Osteoblast (primary cell): ENCODE results near the gene ECE2. TPM values are rescaled to one million over a fixed set of nuclear protein-coding genes. Genes with fewer than 3 reads are reported as not detected.

Experiments used
- DNase-seq: peaks from one replicate; pipeline ENCODE4 v3.0.0; 2011; ENCODE audit warnings: low spot score, mixed read lengths; ENCODE audit not compliant: insufficient read length; ENCODE audit errors: missing footprints
- H2AFZ ChIP-seq: 2 replicates; pipeline ENCODE4 v1.6.0; 2011; ENCODE audit warnings: mild to moderate bottlenecking, low read length
- H3K27ac ChIP-seq: 2 replicates; pipeline ENCODE4 v1.5.1; 2011; ENCODE audit warnings: mild to moderate bottlenecking, low read depth, low read length, moderate library complexity
- H3K27me3 ChIP-seq: 2 replicates; pipeline ENCODE4 v1.6.0; 2012; ENCODE audit warnings: mild to moderate bottlenecking, control low read depth, inconsistent platforms, low read length, moderate library complexity; ENCODE audit not compliant: insufficient read depth
- H3K36me3 ChIP-seq: 2 replicates; pipeline ENCODE4 v1.5.1; 2011; ENCODE audit warnings: mild to moderate bottlenecking, low read length, control low read depth, moderate library complexity; ENCODE audit not compliant: insufficient read depth
- H3K4me1 ChIP-seq: 2 replicates; pipeline ENCODE4 v1.5.1; 2011; ENCODE audit warnings: mild to moderate bottlenecking, low read length, control low read depth, moderate library complexity; ENCODE audit not compliant: insufficient read depth
- H3K4me2 ChIP-seq: 2 replicates; pipeline ENCODE4 v1.6.0; 2011; ENCODE audit warnings: mild to moderate bottlenecking, low read length; ENCODE audit not compliant: insufficient read depth
- H3K4me3 ChIP-seq: fragments of 200-600 bp; sonication (generic); 3 replicates; pipeline ENCODE4 v1.5.1; 2012; ENCODE audit warnings: mild to moderate bottlenecking, low read length, inconsistent platforms; ENCODE audit not compliant: insufficient read depth
- H3K79me2 ChIP-seq: 2 replicates; pipeline ENCODE4 v1.6.0; 2012; ENCODE audit warnings: mild to moderate bottlenecking, low read length, control low read depth, inconsistent platforms; ENCODE audit not compliant: insufficient read depth
- H3K9me3 ChIP-seq: 2 replicates; pipeline ENCODE4 v1.5.1; 2011; ENCODE audit warnings: low read depth, low read length, control low read depth
- H4K20me1 ChIP-seq: 2 replicates; pipeline ENCODE4 v1.6.0; 2012; ENCODE audit warnings: mild to moderate bottlenecking, low read length, control low read depth; ENCODE audit not compliant: insufficient read depth
- CTCF ChIP-seq: IDR thresholded peaks from 2 replicates; pipeline ENCODE4 v1.5.1; 2011; ENCODE audit warnings: mild to moderate bottlenecking, low read depth, low read length, moderate library complexity; ENCODE audit errors: extremely low read depth
- total RNA-seq: library from RNA; depleted of rRNA; stranded (reverse); fragments of >200 nt; gene quantifications from 2 replicates; pipeline ENCODE4 v1.2.3, GENCODE V29; 2012

ECE2 gene
- total RNA-seq, 1 donor, result not detected

GRCh38 chr3:184333700-184334099 lies 57.9 kb downstream of the ECE2 start:
- H4K20me1 ChIP-seq, result peaks cover 44% of the 10 kb centered on the region
- H3K4me1 ChIP-seq, result peaks cover 55% of the 10 kb centered on the region

GRCh38 chr3:184334470-184335158 lies 58.8 kb downstream of the ECE2 start:
- Histone ChIP-seq H3K9me3 (no peaks in the 10 kb centered on the region), H2AFZ (no peak overlapping the region), H4K20me1 (peaks cover 41% of the 10 kb centered on the region), H3K79me2 (peaks cover 68% of the 10 kb centered on the region), H3K27ac (peak overlapping the region; percentile 97), H3K4me1 (peaks cover 57% of the 10 kb centered on the region), H3K27me3 (no peaks in the 10 kb centered on the region), H3K4me3 (no peak overlapping the region), H3K36me3 (peaks cover 58% of the 10 kb centered on the region), H3K4me2 (no peak overlapping the region)
- DNase-seq, result peak; percentile 90
- TF ChIP-seq CTCF, result no peak

More at GRCh38 chr3:184333700-184334099, 57.9 kb downstream of the ECE2 start:
- Histone ChIP-seq H3K27me3 (no peaks in the 10 kb centered on the region), H3K36me3 (peaks cover 67% of the 10 kb centered on the region), H3K9me3 (no peaks in the 10 kb centered on the region), H3K4me3 (no peak overlapping the region), H2AFZ (no peak overlapping the region), H3K27ac (peak overlapping the region; percentile 97), H3K4me2 (no peak overlapping the region), H3K79me2 (peaks cover 68% of the 10 kb centered on the region)
- TF ChIP-seq CTCF, result no peak
- DNase-seq, result peak; percentile 65

GRCh38 chr3:184335291-184335660 lies 59.5 kb downstream of the ECE2 start:
- peak overlapping the region; percentile 97 for H3K27ac ChIP-seq
- H3K9me3 ChIP-seq, result no peaks in the 10 kb centered on the region
- DNase-seq, result no peak
- H3K27me3 ChIP-seq, result no peaks in the 10 kb centered on the region
- peak overlapping the region; percentile 94 for H3K4me2 ChIP-seq
- H3K4me1 ChIP-seq, result peaks cover 57% of the 10 kb centered on the region
- no peak for TF ChIP-seq CTCF
- H2AFZ ChIP-seq, result no peak overlapping the region
- peak overlapping the region; percentile 77 for H3K4me3 ChIP-seq
- H3K36me3 ChIP-seq, result peaks cover 51% of the 10 kb centered on the region
- peaks cover 41% of the 10 kb centered on the region for H4K20me1 ChIP-seq
- H3K79me2 ChIP-seq, result peaks cover 67% of the 10 kb centered on the region

GRCh38 chr3:184335661-184336546 lies 60.1 kb downstream of the ECE2 start:
- peaks cover 63% of the 10 kb centered on the region for H3K4me1 ChIP-seq
- peaks cover 47% of the 10 kb centered on the region for H3K36me3 ChIP-seq
- peaks cover 40% of the 10 kb centered on the region for H4K20me1 ChIP-seq

More at GRCh38 chr3:184335661-184336546, 60.1 kb downstream of the ECE2 start:
- Histone ChIP-seq H3K4me2 (peak overlapping the region; percentile 94), H3K27me3 (no peaks in the 10 kb centered on the region), H3K4me3 (peak overlapping the region; percentile 77), H3K9me3 (no peaks in the 10 kb centered on the region), H3K79me2 (peaks cover 71% of the 10 kb centered on the region), H2AFZ (no peak overlapping the region), H3K27ac (peak overlapping the region; percentile 97)
- peak; percentile 97 for DNase-seq
- no peak for TF ChIP-seq CTCF
